Neuron (in vitro differentiated cells): ENCODE results near the gene KIF6.

ENCODE experiments used
- H2AFZ ChIP-seq: one replicate; pipeline ENCODE4 v1.6.1; 2013; ENCODE audit warnings: low read depth, mild to moderate bottlenecking, inconsistent platforms, low read length, moderate library complexity
- H3K27me3 ChIP-seq: one replicate; pipeline ENCODE4 v1.6.1; 2013; ENCODE audit warnings: low read length; ENCODE audit not compliant: insufficient read depth
- H3K36me3 ChIP-seq: one replicate; pipeline ENCODE4 v1.6.1; 2013; ENCODE audit warnings: low read length; ENCODE audit not compliant: insufficient read depth
- H3K4me1 ChIP-seq: one replicate; pipeline ENCODE4 v1.6.1; 2013; ENCODE audit warnings: low read length; ENCODE audit not compliant: insufficient read depth
- H3K4me3 ChIP-seq: 2 replicates; pipeline ENCODE4 v1.5.1; 2013; ENCODE audit warnings: mild to moderate bottlenecking, low read length, moderate library complexity
- H3K9me3 ChIP-seq: one replicate; pipeline ENCODE4 v1.6.1; 2013; ENCODE audit warnings: low read length

KIF6 gene

GRCh38 chr6:39449022-39449421, 276.2 kb downstream of the KIF6 start:
- H3K4me3 ChIP-seq: no peak overlapping the region
- H3K4me1 ChIP-seq: no peaks in the 10 kb centered on the region
- no peaks in the 10 kb centered on the region for H3K9me3 ChIP-seq
- H3K36me3 ChIP-seq: no peaks in the 10 kb centered on the region
- no peak overlapping the region for H2AFZ ChIP-seq
- no peaks in the 10 kb centered on the region for H3K27me3 ChIP-seq

GRCh38 chr6:39446909-39447308, 278.3 kb downstream of the KIF6 start:
- H3K36me3 ChIP-seq: no peaks in the 10 kb centered on the region
- no peak overlapping the region for H2AFZ ChIP-seq
- H3K27me3 ChIP-seq: no peaks in the 10 kb centered on the region
- H3K4me3 ChIP-seq: no peak overlapping the region
- no peaks in the 10 kb centered on the region for H3K9me3 ChIP-seq
- H3K4me1 ChIP-seq: no peaks in the 10 kb centered on the region

GRCh38 chr6:39445667-39446066, 279.5 kb downstream of the KIF6 start:
- Histone ChIP-seq H3K9me3 (no peaks in the 10 kb centered on the region), H2AFZ (no peak overlapping the region), H3K27me3 (no peaks in the 10 kb centered on the region), H3K4me3 (no peak overlapping the region), H3K36me3 (no peaks in the 10 kb centered on the region), H3K4me1 (no peaks in the 10 kb centered on the region)

GRCh38 chr6:39444479-39445019, 280.7 kb downstream of the KIF6 start:
- Histone ChIP-seq H3K36me3 (no peaks in the 10 kb centered on the region), H2AFZ (no peak overlapping the region), H3K9me3 (no peaks in the 10 kb centered on the region), H3K4me1 (no peaks in the 10 kb centered on the region), H3K27me3 (no peaks in the 10 kb centered on the region), H3K4me3 (no peak overlapping the region)

GRCh38 chr6:39441986-39442385, 283.2 kb downstream of the KIF6 start:
- no peaks in the 10 kb centered on the region for H3K36me3 ChIP-seq
- H2AFZ ChIP-seq: no peak overlapping the region
- H3K27me3 ChIP-seq: no peaks in the 10 kb centered on the region
- H3K4me3 ChIP-seq: no peak overlapping the region
- H3K4me1 ChIP-seq: no peaks in the 10 kb centered on the region
- H3K9me3 ChIP-seq: no peaks in the 10 kb centered on the region

- Histone ChIP-seq H3K36me3 (no peaks in the 10 kb centered on the region), H3K4me1 (no peaks in the 10 kb centered on the region), H3K27me3 (no peaks in the 10 kb centered on the region), H3K9me3 (no peaks in the 10 kb centered on the region), H3K4me3 (no peak overlapping the region), H2AFZ (no peak overlapping the region)
These were observed 283.9 kb downstream of the KIF6 start for GRCh38 chr6:39441301-39441700.

- Histone ChIP-seq H3K4me3 (no peak overlapping the region), H3K27me3 (no peaks in the 10 kb centered on the region), H3K4me1 (no peaks in the 10 kb centered on the region), H3K9me3 (no peaks in the 10 kb centered on the region), H3K36me3 (no peaks in the 10 kb centered on the region), H2AFZ (no peak overlapping the region)
These were observed 285.2 kb downstream of the KIF6 start for GRCh38 chr6:39440039-39440426.

- H3K9me3 ChIP-seq: no peaks in the 10 kb centered on the region
- H2AFZ ChIP-seq: no peak overlapping the region
- no peak overlapping the region for H3K4me3 ChIP-seq
- no peaks in the 10 kb centered on the region for H3K36me3 ChIP-seq
- no peaks in the 10 kb centered on the region for H3K4me1 ChIP-seq
- no peaks in the 10 kb centered on the region for H3K27me3 ChIP-seq
These were observed 285.7 kb downstream of the KIF6 start for GRCh38 chr6:39439342-39440038.

GRCh38 chr6:39433630-39434029, 291.6 kb downstream of the KIF6 start:
- H3K4me1 ChIP-seq: no peaks in the 10 kb centered on the region
- H3K4me3 ChIP-seq: no peak overlapping the region
- H3K36me3 ChIP-seq: no peaks in the 10 kb centered on the region
- H3K9me3 ChIP-seq: no peaks in the 10 kb centered on the region
- no peak overlapping the region for H2AFZ ChIP-seq
- H3K27me3 ChIP-seq: no peaks in the 10 kb centered on the region

GRCh38 chr6:39432330-39433025, 292.7 kb downstream of the KIF6 start:
- H3K4me3 ChIP-seq: no peak overlapping the region
- H3K9me3 ChIP-seq: no peaks in the 10 kb centered on the region
- H3K27me3 ChIP-seq: no peaks in the 10 kb centered on the region
- no peaks in the 10 kb centered on the region for H3K4me1 ChIP-seq
- no peaks in the 10 kb centered on the region for H3K36me3 ChIP-seq
- no peak overlapping the region for H2AFZ ChIP-seq

GRCh38 chr6:39430871-39431523, 294.2 kb downstream of the KIF6 start:
- Histone ChIP-seq H3K4me3 (no peak overlapping the region), H3K4me1 (peaks cover 12% of the 10 kb centered on the region), H3K27me3 (no peaks in the 10 kb centered on the region), H3K9me3 (no peaks in the 10 kb centered on the region), H3K36me3 (no peaks in the 10 kb centered on the region), H2AFZ (no peak overlapping the region)

- H3K36me3 ChIP-seq: no peaks in the 10 kb centered on the region
- H3K4me1 ChIP-seq: peaks cover 17% of the 10 kb centered on the region
- no peak overlapping the region for H3K4me3 ChIP-seq
- H3K9me3 ChIP-seq: no peaks in the 10 kb centered on the region
- H2AFZ ChIP-seq: no peak overlapping the region
- H3K27me3 ChIP-seq: no peaks in the 10 kb centered on the region
These were observed 294.8 kb downstream of the KIF6 start for GRCh38 chr6:39430446-39430845.

- H3K27me3 ChIP-seq: no peaks in the 10 kb centered on the region
- H3K4me1 ChIP-seq: peaks cover 26% of the 10 kb centered on the region
- no peaks in the 10 kb centered on the region for H3K36me3 ChIP-seq
- no peak overlapping the region for H2AFZ ChIP-seq
- H3K9me3 ChIP-seq: no peaks in the 10 kb centered on the region
- no peak overlapping the region for H3K4me3 ChIP-seq
These were observed 296.4 kb downstream of the KIF6 start for GRCh38 chr6:39428816-39429215.
